NCI-H524 (cell line): Measurements from ENCODE around the gene KRT32.

ENCODE experiments used
- DNase-seq, 2 experiments: peaks; one replicate each; lab custom pipeline; 2025; lab: John Stamatoyannopoulos, UW

Gene KRT32

DNA sequence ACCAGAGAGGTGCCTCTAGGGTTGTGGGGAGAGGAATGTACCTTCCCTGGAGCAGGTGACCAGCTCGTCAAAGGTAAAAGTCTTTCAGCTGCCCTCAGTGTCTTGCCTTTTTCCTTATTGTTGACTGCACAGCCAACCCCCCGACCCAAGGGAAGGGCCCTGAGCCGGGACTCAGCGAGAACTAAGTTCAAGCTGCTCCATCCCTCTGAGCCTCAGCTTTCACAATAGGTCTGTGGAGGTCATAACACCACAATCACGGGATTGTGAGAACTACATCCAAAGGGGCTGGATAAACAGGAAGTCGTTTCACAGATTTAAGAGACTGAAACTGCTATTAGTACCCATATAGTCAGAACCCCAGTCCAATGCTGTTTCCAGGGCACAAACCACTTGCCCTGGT lies 25.2 kb upstream of the KRT32 start:
- DNase-seq = no peak

- DNase-seq = no peak
Measured at GRCh38 chr17:41491476-41491875, 24.3 kb upstream of the KRT32 start.

- no peak for DNase-seq
Measured at GRCh38 chr17:41490000-41490990, 23.1 kb upstream of the KRT32 start.

DNA sequence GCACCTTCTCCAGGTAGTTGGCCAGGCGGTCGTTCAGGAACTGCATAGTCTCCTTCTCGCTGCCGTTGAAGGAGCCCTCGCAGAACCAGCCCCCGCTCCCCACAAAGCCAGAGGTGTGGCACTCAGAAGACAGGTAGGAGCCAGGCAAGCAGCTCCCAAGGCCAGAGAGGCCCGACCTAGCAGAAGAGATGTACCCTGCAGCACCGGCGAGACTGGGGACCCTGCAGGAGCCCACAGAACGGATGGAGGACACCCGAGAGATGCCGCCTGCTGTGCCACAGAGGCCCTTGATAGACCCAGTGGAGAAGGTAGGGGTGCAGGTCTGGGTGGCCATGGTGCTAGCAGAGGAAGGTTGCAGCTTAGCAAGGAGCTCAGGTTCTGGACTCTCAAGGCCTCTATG lies 22.3 kb upstream of the KRT32 start, which contains the start of gene KRT36:
Gene KRT36, minus strand, starts transcription at position 380 of the 400 bp plus-strand sequence. Its CDS starts 46 bp downstream, at position 334.
- DNase-seq = no peak

GRCh38 chr17:41486809-41487530 lies 19.8 kb upstream of the KRT32 start:
- DNase-seq = no peak

GRCh38 chr17:41486316-41486715 lies 19.1 kb upstream of the KRT32 start:
- no peak for DNase-seq

GRCh38 chr17:41484920-41485904 lies 18.0 kb upstream of the KRT32 start:
- no peak for DNase-seq

GRCh38 chr17:41483991-41484826 lies 17.0 kb upstream of the KRT32 start:
- no peak for DNase-seq

- DNase-seq = no peak
Measured at GRCh38 chr17:41483531-41483930, 16.3 kb upstream of the KRT32 start.

DNA sequence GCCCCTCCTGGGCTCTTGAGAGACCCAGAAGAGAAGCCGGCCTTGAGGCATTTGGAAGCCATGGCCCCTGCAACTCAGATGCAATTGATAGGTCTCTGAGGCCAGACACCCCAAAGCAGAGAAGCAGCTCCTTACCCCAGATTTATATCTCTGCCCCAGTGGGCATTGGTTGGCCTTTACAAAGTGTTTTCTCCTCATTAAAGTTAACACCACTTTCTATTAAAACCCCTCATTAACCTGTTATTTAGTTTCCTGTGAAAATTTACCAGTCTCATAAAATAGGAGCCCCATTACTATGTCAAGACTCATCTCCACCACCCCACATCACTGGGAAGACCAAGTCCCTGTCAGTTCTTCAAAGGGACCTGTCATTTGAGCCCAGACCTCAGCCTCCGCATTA lies 13.8 kb upstream of the KRT32 start, which contains the start of gene KRT35:
Gene KRT35, minus strand, starts transcription at position 116 of the 400 bp plus-strand sequence. Its CDS starts 54 bp downstream, at position 62.
- no peak for DNase-seq

- no peak for DNase-seq
Measured at GRCh38 chr17:41480581-41480980, 13.4 kb upstream of the KRT32 start.

DNA sequence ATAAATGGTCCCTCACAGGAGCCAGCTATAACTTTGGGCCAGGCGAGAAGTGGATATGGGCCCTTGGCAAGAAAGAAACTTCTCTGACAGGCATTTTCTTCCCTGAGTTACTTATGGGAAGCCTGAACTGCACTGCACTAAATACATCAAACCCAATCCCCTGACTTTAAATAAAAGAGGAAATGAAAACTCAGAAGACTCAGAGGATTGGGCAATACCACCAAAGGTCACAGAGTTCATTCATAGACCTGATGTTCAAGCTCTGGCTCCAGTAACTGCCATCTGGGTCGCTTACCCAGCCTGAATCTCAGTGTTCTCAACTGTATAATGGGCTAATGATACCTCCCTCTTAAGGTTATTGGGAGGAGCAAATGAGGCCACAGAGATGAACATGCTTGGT lies 12.9 kb upstream of the KRT32 start:
- DNase-seq = no peak

DNA sequence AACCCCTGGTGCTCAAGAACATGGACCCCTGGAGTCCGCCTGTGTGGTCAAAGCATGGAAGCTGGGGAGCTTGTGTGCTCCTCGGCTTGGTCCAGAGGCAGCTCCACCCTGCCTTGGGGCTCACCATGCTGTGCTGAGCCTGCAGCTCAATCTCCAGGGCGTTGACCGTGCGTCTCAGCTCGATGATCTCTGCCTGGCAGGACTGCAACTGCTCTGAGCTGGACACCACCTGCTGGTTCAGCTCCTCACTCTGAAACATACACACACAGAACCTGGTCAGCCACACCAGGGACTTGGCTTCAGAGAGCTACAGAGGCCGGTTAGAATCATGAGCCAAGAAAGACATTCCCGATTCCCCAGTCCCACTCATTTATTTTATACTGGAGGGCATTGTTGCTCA lies 11.1 kb upstream of the KRT32 start:
- DNase-seq = no peak

GRCh38 chr17:41476866-41477815 lies 10.0 kb upstream of the KRT32 start:
- DNase-seq = no peak

DNA sequence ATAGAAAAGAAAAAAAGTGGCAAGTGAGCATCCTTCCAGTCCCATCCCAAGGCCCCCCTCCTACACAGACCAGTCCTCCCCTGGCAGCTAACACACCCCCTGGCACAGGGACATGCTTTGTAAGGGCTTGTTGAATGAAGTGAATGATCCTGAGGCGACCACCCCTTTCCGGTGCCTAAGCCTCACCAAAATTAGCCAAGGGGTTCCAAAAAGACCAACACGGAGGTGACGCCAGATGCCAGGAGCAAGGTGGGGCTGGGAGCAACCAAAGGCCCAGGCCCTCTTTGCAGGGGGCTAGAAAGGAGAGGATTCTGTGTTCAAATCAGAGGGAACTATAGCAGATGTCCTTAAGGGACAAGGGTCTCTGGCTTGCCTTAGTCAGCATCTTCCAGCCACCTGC lies 8.2 kb upstream of the KRT32 start:
- no peak for DNase-seq

DNA sequence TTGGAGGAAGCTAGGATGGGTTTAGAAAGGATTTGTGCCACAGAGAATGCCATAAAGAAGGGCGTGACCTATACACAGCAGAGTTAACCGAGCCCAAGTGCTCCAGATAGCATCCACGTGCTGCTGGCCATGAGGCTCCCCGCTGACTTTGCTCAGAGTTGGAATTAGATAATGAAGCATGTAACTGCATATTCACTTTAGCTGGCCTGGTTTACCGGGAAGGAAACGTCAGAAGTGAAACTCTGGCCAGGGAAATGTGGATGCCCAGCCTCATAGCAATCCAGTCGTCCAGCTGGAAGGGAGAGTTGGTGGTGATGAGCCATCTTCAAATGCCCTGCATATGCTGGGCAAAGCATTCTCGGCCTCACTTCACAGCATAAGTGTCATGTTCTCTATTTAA lies 7.7 kb upstream of the KRT32 start:
- DNase-seq = no peak

- DNase-seq = no peak
Measured at GRCh38 chr17:41468346-41468745, 1.2 kb upstream of the KRT32 start.

DNA sequence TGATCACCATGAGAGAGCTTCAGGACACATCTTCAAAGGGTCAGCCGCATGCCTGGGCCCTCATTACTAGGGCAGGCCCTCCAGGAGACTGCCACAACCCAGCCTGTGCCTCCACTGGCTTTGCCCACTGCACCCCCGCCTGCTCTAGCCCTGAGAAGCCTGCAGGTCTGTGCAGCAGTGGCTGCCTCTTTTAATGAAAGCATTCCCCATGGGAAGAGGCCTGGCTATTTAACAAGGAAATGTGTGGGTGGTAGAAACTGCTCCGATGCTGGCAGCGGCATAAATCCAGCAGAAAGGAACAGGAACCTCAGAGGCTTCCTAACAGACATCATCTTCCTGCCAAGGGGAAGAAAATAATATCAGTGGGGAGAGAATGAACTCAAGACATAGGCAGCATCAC lies 375 bp upstream of the KRT32 start:
- no peak for DNase-seq

GRCh38 chr17:41464682-41465081 lies 2.5 kb downstream of the KRT32 start:
- no peak for DNase-seq

DNA sequence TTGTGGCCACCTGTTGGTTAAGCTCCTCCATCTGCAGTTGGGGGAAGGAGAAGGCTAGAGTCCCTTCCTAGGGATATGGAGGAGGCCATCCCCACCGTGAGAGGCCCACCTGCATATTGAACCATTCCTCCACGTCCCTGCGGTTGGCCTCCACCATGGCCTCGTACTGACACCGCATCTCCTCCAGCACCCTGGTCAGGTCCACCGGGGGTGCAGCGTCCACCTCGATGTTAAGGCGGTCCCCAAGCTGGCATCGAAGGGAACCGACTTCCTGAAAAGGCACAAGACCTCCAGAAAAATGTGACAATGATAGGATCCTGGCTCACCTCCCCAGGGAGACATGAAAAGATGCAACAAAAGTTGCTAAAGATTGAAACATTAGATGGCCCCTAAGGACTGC lies 3.0 kb downstream of the KRT32 start:
- no peak for DNase-seq
